Skin epidermis (tissue), 12 donors: ENCODE measurements around the gene RABAC1.

Experiments
- H3K27ac ChIP-seq, 21 experiments: fragments of 200-600 bp; sonication (generic) in 11 of 21; one replicate each; pipeline ENCODE4 v1.5.0; 2020; ENCODE audit warnings: mild to moderate bottlenecking in 3 of 21, inconsistent platforms in 2 of 21, moderate library complexity in 2 of 21
- H3K4me3 ChIP-seq, 7 experiments: fragments of 200-600 bp; sonication (generic) in 2 of 7; one replicate each; pipeline ENCODE4 v1.5.0; 2020; ENCODE audit warnings: inconsistent platforms in 2 of 7, mild to moderate bottlenecking in 2 of 7, moderate library complexity in 1 of 7

RABAC1 gene

GRCh38 chr19:41990615-41991014, 31.5 kb upstream of the RABAC1 start:
- H3K4me3 ChIP-seq: no peak overlapping the region
- H3K27ac ChIP-seq: no peak overlapping the region

- Histone ChIP-seq H3K27ac (no peak overlapping the region), H3K4me3 (no peak overlapping the region)
Observed at GRCh38 chr19:41990028-41990427, 30.9 kb upstream of the RABAC1 start.

- Histone ChIP-seq H3K27ac (no peak overlapping the region), H3K4me3 (no peak overlapping the region)
Observed at GRCh38 chr19:41988947-41989346, 29.8 kb upstream of the RABAC1 start.

- no peak overlapping the region for H3K27ac ChIP-seq
Observed at GRCh38 chr19:41987141-41987860, 28.2 kb upstream of the RABAC1 start.

GRCh38 chr19:41984961-41985360, 25.8 kb upstream of the RABAC1 start:
- Histone ChIP-seq H3K27ac (no peak overlapping the region), H3K4me3 (no peak overlapping the region)

More at GRCh38 chr19:41987141-41987860, 28.2 kb upstream of the RABAC1 start:
- no peak overlapping the region for H3K4me3 ChIP-seq

GRCh38 chr19:41981724-41982123, 22.6 kb upstream of the RABAC1 start:
- no peak overlapping the region for H3K4me3 ChIP-seq
- H3K27ac ChIP-seq: no peak overlapping the region

GRCh38 chr19:41978470-41978869, 19.3 kb upstream of the RABAC1 start:
- H3K27ac ChIP-seq: no peak overlapping the region
- H3K4me3 ChIP-seq: no peak overlapping the region

GRCh38 chr19:41977916-41978315, 18.8 kb upstream of the RABAC1 start:
- H3K4me3 ChIP-seq: no peak overlapping the region
- no peak overlapping the region for H3K27ac ChIP-seq

GRCh38 chr19:41974652-41975051, 15.5 kb upstream of the RABAC1 start:
- Histone ChIP-seq H3K27ac (no peak overlapping the region), H3K4me3 (no peak overlapping the region)

GRCh38 chr19:41971363-41971762, 12.2 kb upstream of the RABAC1 start:
- H3K27ac ChIP-seq: no peak overlapping the region
- H3K4me3 ChIP-seq: no peak overlapping the region

- H3K27ac ChIP-seq: no peak overlapping the region
- no peak overlapping the region for H3K4me3 ChIP-seq
Observed at GRCh38 chr19:41969772-41970458, 10.8 kb upstream of the RABAC1 start.

GRCh38 chr19:41968751-41969595, 9.9 kb upstream of the RABAC1 start:
- H3K4me3 ChIP-seq: no peak overlapping the region
- no peak overlapping the region for H3K27ac ChIP-seq

- Histone ChIP-seq H3K27ac (no peak overlapping the region), H3K4me3 (no peak overlapping the region)
Observed at GRCh38 chr19:41967054-41967783, 8.1 kb upstream of the RABAC1 start.

- no peak overlapping the region for H3K27ac ChIP-seq
- no peak overlapping the region for H3K4me3 ChIP-seq
Observed at GRCh38 chr19:41965106-41965505, 6.0 kb upstream of the RABAC1 start.

- no peak overlapping the region for H3K4me3 ChIP-seq
- no peak overlapping the region for H3K27ac ChIP-seq
Observed at GRCh38 chr19:41960973-41961372, 1.9 kb upstream of the RABAC1 start.

GRCh38 chr19:41958367-41959055, 610 bp downstream of the RABAC1 start:
- H3K27ac ChIP-seq: peak overlapping the region; percentile 54 to 97 (median 89)

GRCh38 chr19:41957838-41958366, 1.2 kb downstream of the RABAC1 start:
- Histone ChIP-seq H3K4me3 (peak overlapping the region; percentile 76 to 100 (median 86)), H3K27ac (peak overlapping the region in 16 of 21 experiments; percentile 19 to 97 (median 89))

More at GRCh38 chr19:41958367-41959055, 610 bp downstream of the RABAC1 start:
- H3K4me3 ChIP-seq: peak overlapping the region; percentile 76 to 100 (median 86)

- Histone ChIP-seq H3K4me3 (no peak overlapping the region), H3K27ac (peak overlapping the region in 6 of 21 experiments; percentile 25 to 95 (median 90))
Observed at GRCh38 chr19:41957161-41957837, 1.8 kb downstream of the RABAC1 start.
